ENCODE data around the gene ZNF628. TPM values are rescaled to one million over a fixed set of nuclear protein-coding genes. Genes with fewer than 3 reads are reported as not detected.

ZNF628 gene
- total RNA-seq, 1 experiment from 2014 or later: 21.7 TPM

- POLR2A ChIA-PET: interaction anchor here (0.5 kb wide), 1 partner anchor 24 kb away, joined by 6 read pairs; no protein-coding TSS in a partner anchor
- in situ Hi-C loops (cut with HindIII; ENCODE audit: low pct_unique_long_range_greater_than_20kb, low sequenced_read_pairs): no loop called here
- ATAC-seq: peak; percentile 60
Observed at GRCh38 chr19:55443045-55443823, 33.2 kb upstream of the ZNF628 start, which contains the start of gene SHISA7. TSS of gene SHISA7 (minus strand) at chr19:55443300. CDS start at chr19:55442863, 437 bp downstream.

DNA sequence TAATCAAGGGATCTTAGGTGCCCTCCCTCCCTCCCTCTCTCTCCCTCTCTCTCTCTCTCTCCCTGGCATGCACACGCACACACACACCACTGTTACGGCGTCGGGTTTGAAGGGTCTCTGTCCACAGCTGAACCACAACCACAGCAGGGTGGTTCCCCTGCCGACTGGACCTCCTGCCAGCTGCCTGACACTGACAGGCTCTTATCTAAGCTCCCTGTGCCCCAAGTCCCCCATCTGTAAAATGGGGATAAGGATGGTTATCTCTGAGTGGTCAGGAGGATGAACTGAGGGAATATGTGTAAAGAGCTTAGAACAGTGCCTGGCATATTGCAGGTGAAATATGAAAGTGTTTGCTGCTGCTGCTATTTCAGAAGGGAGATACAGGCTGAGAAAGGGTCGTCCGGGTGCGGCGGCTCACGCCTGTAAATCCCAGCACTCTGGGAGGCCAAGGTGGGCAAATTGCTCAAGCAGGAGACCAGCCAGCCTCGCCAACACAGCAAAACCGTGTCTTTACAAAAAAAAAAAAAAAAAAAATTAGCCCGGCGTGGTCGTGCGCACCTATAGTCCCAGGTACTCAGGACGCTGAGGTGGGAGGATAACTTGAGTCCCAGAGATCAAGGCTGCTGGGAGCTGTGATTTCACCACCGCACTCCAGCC is 32.5 kb upstream of the ZNF628 start:
- Histone ChIP-seq H3K36me3 (ENCODE audit: control insufficient read depth, insufficient read depth, low read length) (no peaks in the 10 kb centered on the region), H3K4me3 (ENCODE audit: low read depth in 2 of 2, low read length in 2 of 2) (no peak overlapping the region), H3K9me3 (ENCODE audit: control insufficient read depth, insufficient read depth, low read depth, low read length) (no peaks in the 10 kb centered on the region), H3K27me3 (ENCODE audit: control insufficient read depth, insufficient read depth, low read length) (peaks cover 21% of the 10 kb centered on the region), H3K4me1 (ENCODE audit: control insufficient read depth, insufficient read depth, low read length) (peaks cover 15% of the 10 kb centered on the region), H3K27ac (ENCODE audit: low read length) (no peak overlapping the region)
- TF ChIP-seq CTCF (IDR thresholded peaks at IDR 0.05) (no peak), TCF7L2 (IDR thresholded peaks at IDR 0.05; ENCODE audit: low read depth, low read length) (no peak)
- ChIA-PET POLR2A (no interaction called here), CTCF (interaction anchor here (0.6 to 0.8 kb wide), 2 partner anchors 33 to 43 kb away, joined by 3 to 4 read pairs; no protein-coding TSS in a partner anchor)
- no peak for DNase-seq (ENCODE audit: low read depth, low spot score)
- no peak for ATAC-seq
- in situ Hi-C loops (cut with HindIII; ENCODE audit: low pct_unique_long_range_greater_than_20kb, low sequenced_read_pairs) (no loop called here), intact Hi-C loops (cut with micrococcal nuclease; ENCODE audit: unreplicated experiment) (no loop called here)
- no TSS peak for BruUV-seq (replicated peaks)

More at GRCh38 chr19:55443045-55443823, 33.2 kb upstream of the ZNF628 start, which contains the start of gene SHISA7:
- intact Hi-C loops (cut with micrococcal nuclease; ENCODE audit: unreplicated experiment): no loop called here
- TF ChIP-seq CTCF (IDR thresholded peaks at IDR 0.05) (no peak; the same call in 1 of the 2 replicates), SIN3A (IDR thresholded peaks at IDR 0.05; ENCODE audit: borderline replicate concordance, insufficient read depth, low read depth, low read length) (no peak), POLR2AphosphoS5 (IDR thresholded peaks at IDR 0.05; ENCODE audit: low read depth, low read length) (no peak), TCF7L2 (IDR thresholded peaks at IDR 0.05; ENCODE audit: low read depth, low read length) (no peak)
- TF ChIP-seq, protein P1, sequence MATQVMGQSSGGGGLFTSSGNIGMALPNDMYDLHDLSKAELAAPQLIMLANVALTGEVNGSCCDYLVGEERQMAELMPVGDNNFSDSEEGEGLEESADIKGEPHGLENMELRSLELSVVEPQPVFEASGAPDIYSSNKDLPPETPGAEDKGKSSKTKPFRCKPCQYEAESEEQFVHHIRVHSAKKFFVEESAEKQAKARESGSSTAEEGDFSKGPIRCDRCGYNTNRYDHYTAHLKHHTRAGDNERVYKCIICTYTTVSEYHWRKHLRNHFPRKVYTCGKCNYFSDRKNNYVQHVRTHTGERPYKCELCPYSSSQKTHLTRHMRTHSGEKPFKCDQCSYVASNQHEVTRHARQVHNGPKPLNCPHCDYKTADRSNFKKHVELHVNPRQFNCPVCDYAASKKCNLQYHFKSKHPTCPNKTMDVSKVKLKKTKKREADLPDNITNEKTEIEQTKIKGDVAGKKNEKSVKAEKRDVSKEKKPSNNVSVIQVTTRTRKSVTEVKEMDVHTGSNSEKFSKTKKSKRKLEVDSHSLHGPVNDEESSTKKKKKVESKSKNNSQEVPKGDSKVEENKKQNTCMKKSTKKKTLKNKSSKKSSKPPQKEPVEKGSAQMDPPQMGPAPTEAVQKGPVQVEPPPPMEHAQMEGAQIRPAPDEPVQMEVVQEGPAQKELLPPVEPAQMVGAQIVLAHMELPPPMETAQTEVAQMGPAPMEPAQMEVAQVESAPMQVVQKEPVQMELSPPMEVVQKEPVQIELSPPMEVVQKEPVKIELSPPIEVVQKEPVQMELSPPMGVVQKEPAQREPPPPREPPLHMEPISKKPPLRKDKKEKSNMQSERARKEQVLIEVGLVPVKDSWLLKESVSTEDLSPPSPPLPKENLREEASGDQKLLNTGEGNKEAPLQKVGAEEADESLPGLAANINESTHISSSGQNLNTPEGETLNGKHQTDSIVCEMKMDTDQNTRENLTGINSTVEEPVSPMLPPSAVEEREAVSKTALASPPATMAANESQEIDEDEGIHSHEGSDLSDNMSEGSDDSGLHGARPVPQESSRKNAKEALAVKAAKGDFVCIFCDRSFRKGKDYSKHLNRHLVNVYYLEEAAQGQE (IDR thresholded peaks at IDR 0.05; ENCODE audit: insufficient read depth in 1 of 2, low read depth in 2 of 2, low read length in 1 of 2): no peak
- Histone ChIP-seq H3K27me3 (ENCODE audit: control insufficient read depth, insufficient read depth, low read length) (peaks cover 21% of the 10 kb centered on the region), H3K27ac (ENCODE audit: low read length) (no peak within 1 kb of the TSS), H3K4me1 (ENCODE audit: control insufficient read depth, insufficient read depth, low read length) (peaks cover 15% of the 10 kb centered on the region), H3K4me3 (ENCODE audit: low read depth in 2 of 2, low read length in 2 of 2) (peak within 1 kb of the TSS in 1 of 2 experiments; percentile 29; a peak in 2 of 4 replicates), H3K36me3 (ENCODE audit: control insufficient read depth, insufficient read depth, low read length) (no peaks in the 10 kb centered on the region), H3K9me3 (ENCODE audit: control insufficient read depth, insufficient read depth, low read depth, low read length) (no peaks in the 10 kb centered on the region)
- no TSS peak for BruUV-seq (replicated peaks)
- DNase-seq (ENCODE audit: low read depth, low spot score): no peak
- CTCF ChIA-PET: interaction anchor here (0.8 kb wide), 1 partner anchor 44 kb away, joined by 4 read pairs; no protein-coding TSS in a partner anchor
